ENCODE data around the gene SDCBP2.

The SDCBP2 gene

GRCh38 chr20:1267809-1268374 is 61.0 kb downstream of the SDCBP2 start:
- DNase-seq, result no peak

GRCh38 chr20:1267161-1267560 is 61.8 kb downstream of the SDCBP2 start:
- DNase-seq, result no peak

GRCh38 chr20:1266167-1266973 is 62.6 kb downstream of the SDCBP2 start, which contains the start of gene SNPH:
SNPH (plus strand) TSS chr20:1266294; CDS start chr20:1296240, 29,946 bp downstream.
- peak; percentile 75 for DNase-seq

- no peak for DNase-seq
These were observed 63.1 kb downstream of the SDCBP2 start for GRCh38 chr20:1265916-1266166.

- DNase-seq, result no peak
These were observed 63.6 kb downstream of the SDCBP2 start for GRCh38 chr20:1265226-1265915.

GRCh38 chr20:1264727-1265126 is 64.2 kb downstream of the SDCBP2 start:
- no peak for DNase-seq

- no peak for DNase-seq
These were observed 65.1 kb downstream of the SDCBP2 start for GRCh38 chr20:1263853-1264252.

Data from activated naive CD4-positive, alpha-beta T cell treated with Interleukin-2 at 50 U/mL for 16 hours (primary cell).